DOHH2 (cell line): Measurements from ENCODE around the gene NFE2L2.

Source experiments
- H3F3A ChIP-seq: fragments of 200-600 bp; sonication (generic), shearing (Covaris generic); 2 replicates; pipeline ENCODE4 v1.6.0; 2016; ENCODE audit warnings: antibody characterized with exemption, mild to moderate bottlenecking; ENCODE audit not compliant: control insufficient read depth, insufficient read depth
- H3K27ac ChIP-seq: fragments of 200-600 bp; sonication (generic); 2 replicates; pipeline ENCODE4 v1.5.1; 2014; ENCODE audit warnings: low read depth, mild to moderate bottlenecking, low read length, moderate library complexity
- H3K27me3 ChIP-seq: fragments of 200-600 bp; sonication (generic); 2 replicates; pipeline ENCODE4 v1.6.1; 2014; ENCODE audit warnings: mild to moderate bottlenecking, low read length, mixed read lengths; ENCODE audit not compliant: control insufficient read depth
- H3K36me3 ChIP-seq: fragments of 200-600 bp; sonication (generic); 2 replicates; pipeline ENCODE4 v1.6.1; 2014; ENCODE audit warnings: mild to moderate bottlenecking, low read length, moderate library complexity, mixed read lengths; ENCODE audit not compliant: control insufficient read depth
- H3K4me1 ChIP-seq: fragments of 200-600 bp; sonication (generic); 2 replicates; pipeline ENCODE4 v1.6.1; 2014; ENCODE audit warnings: mild to moderate bottlenecking, low read length, mixed read lengths; ENCODE audit not compliant: control insufficient read depth
- H3K4me2 ChIP-seq: fragments of 200-600 bp; sonication (generic); 2 replicates; pipeline ENCODE4 v1.6.0; 2014; ENCODE audit warnings: mild to moderate bottlenecking, low read length, moderate library complexity
- H3K4me3 ChIP-seq: fragments of 200-600 bp; sonication (generic); 2 replicates; pipeline ENCODE4 v1.5.1; 2014; ENCODE audit warnings: mild to moderate bottlenecking, low read length, mixed read lengths
- H3K79me2 ChIP-seq: fragments of 200-600 bp; sonication (generic); 2 replicates; pipeline ENCODE4 v1.6.1; 2014; ENCODE audit warnings: mild to moderate bottlenecking, low read length, mixed read lengths; ENCODE audit not compliant: control insufficient read depth
- H3K9me2 ChIP-seq: fragments of 200-600 bp; sonication (generic); replicated peaks from 2 replicates; pipeline ENCODE4 v1.6.1; 2014; ENCODE audit warnings: mild to moderate bottlenecking, low read length, mixed read lengths; ENCODE audit not compliant: control insufficient read depth
- H3K9me3 ChIP-seq: fragments of 200-600 bp; sonication (generic); 2 replicates; pipeline ENCODE4 v1.6.1; 2014; ENCODE audit warnings: antibody characterized with exemption, low read length, mixed read lengths; ENCODE audit not compliant: control insufficient read depth, insufficient read depth
- H4K20me1 ChIP-seq: fragments of 200-600 bp; sonication (generic); 2 replicates; pipeline ENCODE4 v1.6.0; 2014; ENCODE audit warnings: low read depth, mild to moderate bottlenecking, antibody characterized with exemption, low read length, moderate library complexity; ENCODE audit not compliant: control insufficient read depth, insufficient read depth
- CTCF ChIP-seq: fragments of 200-600 bp; sonication (generic); IDR thresholded peaks from one replicate; pipeline ENCODE4 v1.5.1; 2014; ENCODE audit warnings: antibody characterized with exemption, mild to moderate bottlenecking, low read depth, low read length; ENCODE audit not compliant: poor library complexity, severe bottlenecking
- EZH2phosphoT487 ChIP-seq: fragments of 200-600 bp; sonication (generic); IDR thresholded peaks from 2 replicates; pipeline ENCODE4 v1.6.1; 2017; ENCODE audit warnings: borderline replicate concordance, mild to moderate bottlenecking, antibody characterized with exemption, low read length, moderate library complexity, mixed read lengths

Gene NFE2L2

GRCh38 chr2:177258059-177258458 is 6.5 kb downstream of the NFE2L2 start:
- Histone ChIP-seq H3K79me2 (peaks cover 100% of the 10 kb centered on the region), H3K27me3 (no peaks in the 10 kb centered on the region), H3K4me2 (no peak overlapping the region), H3K4me1 (peaks cover 24% of the 10 kb centered on the region), H4K20me1 (peaks cover 57% of the 10 kb centered on the region), H3K4me3 (no peak overlapping the region), H3K9me2 (no peaks in the 10 kb centered on the region), H3K36me3 (peaks cover 84% of the 10 kb centered on the region), H3F3A (0 out of 2 replicates have a peak, but pooled peaks cover 4% of the 10 kb centered on the region), H3K27ac (no peak overlapping the region), H3K9me3 (no peaks in the 10 kb centered on the region)
- no peak for TF ChIP-seq CTCF

GRCh38 chr2:177257471-177257870 is 7.1 kb downstream of the NFE2L2 start:
- H3F3A ChIP-seq, result 0 out of 2 replicates have a peak, but pooled peaks cover 4% of the 10 kb centered on the region
- peaks cover 84% of the 10 kb centered on the region for H3K36me3 ChIP-seq
- no peak for TF ChIP-seq CTCF
- TF ChIP-seq EZH2phosphoT487, result no peak
- H3K79me2 ChIP-seq, result peaks cover 100% of the 10 kb centered on the region
- H4K20me1 ChIP-seq, result peaks cover 62% of the 10 kb centered on the region
- H3K9me2 ChIP-seq, result no peaks in the 10 kb centered on the region
- H3K27me3 ChIP-seq, result no peaks in the 10 kb centered on the region
- no peaks in the 10 kb centered on the region for H3K9me3 ChIP-seq
- H3K4me2 ChIP-seq, result no peak overlapping the region
- peaks cover 24% of the 10 kb centered on the region for H3K4me1 ChIP-seq
- H3K4me3 ChIP-seq, result no peak overlapping the region
- H3K27ac ChIP-seq, result no peak overlapping the region

GRCh38 chr2:177256695-177257094 is 7.8 kb downstream of the NFE2L2 start:
- Histone ChIP-seq H3K27ac (no peak overlapping the region), H3K4me3 (no peak overlapping the region), H3F3A (0 out of 2 replicates have a peak, but pooled peaks cover 4% of the 10 kb centered on the region), H3K79me2 (peaks cover 100% of the 10 kb centered on the region), H3K9me3 (no peaks in the 10 kb centered on the region), H3K36me3 (peaks cover 82% of the 10 kb centered on the region), H4K20me1 (peaks cover 59% of the 10 kb centered on the region), H3K4me1 (peaks cover 17% of the 10 kb centered on the region), H3K9me2 (no peaks in the 10 kb centered on the region), H3K4me2 (no peak overlapping the region), H3K27me3 (no peaks in the 10 kb centered on the region)
- TF ChIP-seq EZH2phosphoT487 (no peak), CTCF (no peak)
